Neural cell (in vitro differentiated cells): ENCODE measurements around the gene SH3PXD2A. TPM values are rescaled to one million over a fixed set of nuclear protein-coding genes. Genes with fewer than 3 reads are reported as not detected.

Experiments
- H2AFZ ChIP-seq: fragments of 200-600, 300-800 bp; sonication (generic), shearing (Covaris generic); 2 replicates; pipeline ENCODE4 v1.6.0; 2014; ENCODE audit warnings: low read depth, mild to moderate bottlenecking, antibody characterized with exemption, low read length, moderate library complexity
- H3F3A ChIP-seq: fragments of 200-600 bp; shearing (Covaris generic); 2 replicates; pipeline ENCODE4 v1.6.1; 2016; ENCODE audit warnings: mild to moderate bottlenecking, moderate library complexity, mixed read lengths, antibody characterized with exemption, low read length; ENCODE audit not compliant: insufficient read depth, poor library complexity, severe bottlenecking
- H3K27ac ChIP-seq: fragments of 200-600, 300-800 bp; sonication (generic), shearing (Covaris generic); 2 replicates; pipeline ENCODE4 v1.5.1; 2014; ENCODE audit warnings: mild to moderate bottlenecking, low read length, moderate library complexity
- H3K27me3 ChIP-seq: fragments of 300-800, 200-600 bp; sonication (generic), shearing (Covaris generic); 2 replicates; pipeline ENCODE4 v1.6.0; 2014; ENCODE audit warnings: mild to moderate bottlenecking, low read depth, low read length, moderate library complexity; ENCODE audit not compliant: insufficient read depth
- H3K36me3 ChIP-seq: fragments of 300-800, 200-600 bp; sonication (generic), shearing (Covaris generic); 2 replicates; pipeline ENCODE4 v1.5.1; 2014; ENCODE audit warnings: mild to moderate bottlenecking, antibody characterized with exemption, low read length, moderate library complexity; ENCODE audit not compliant: insufficient read depth
- H3K4me2 ChIP-seq: fragments of 300-800, 200-600 bp; sonication (generic), shearing (Covaris generic); 2 replicates; pipeline ENCODE4 v1.6.0; 2014; ENCODE audit warnings: mild to moderate bottlenecking, low read length
- H3K4me3 ChIP-seq: fragments of 300-800, 200-600 bp; sonication (generic), shearing (Covaris generic); 2 replicates; pipeline ENCODE4 v1.5.1; 2014; ENCODE audit warnings: mild to moderate bottlenecking, low read length, moderate library complexity
- H3K79me2 ChIP-seq: fragments of 200-600 bp; shearing (Covaris generic); replicated peaks from 2 replicates; pipeline ENCODE4 v1.6.0; 2014; ENCODE audit warnings: mild to moderate bottlenecking, low read length, moderate library complexity; ENCODE audit not compliant: insufficient read depth
- H3K9ac ChIP-seq: fragments of 300-800, 200-600 bp; sonication (generic), shearing (Covaris generic); 2 replicates; pipeline ENCODE4 v1.6.1; 2016; ENCODE audit warnings: mild to moderate bottlenecking, low read length, mixed read lengths
- H3K9me2 ChIP-seq: fragments of 200-600 bp; shearing (Covaris generic); 2 replicates; pipeline ENCODE4 v1.6.1; 2016; ENCODE audit warnings: mild to moderate bottlenecking, low read length, mixed read lengths; ENCODE audit not compliant: insufficient read depth
- H3K9me3 ChIP-seq: fragments of 200-600, 300-800 bp; sonication (generic), shearing (Covaris generic); 2 replicates; pipeline ENCODE4 v1.6.1; 2016; ENCODE audit warnings: mild to moderate bottlenecking, mixed run types, low read length, moderate library complexity, mixed read lengths
- H4K20me1 ChIP-seq: fragments of 200-600 bp; shearing (Covaris generic); 2 replicates; pipeline ENCODE4 v1.6.1; 2016; ENCODE audit warnings: mild to moderate bottlenecking, mixed run types; ENCODE audit not compliant: insufficient read depth
- CTCF ChIP-seq: fragments of 450-650 bp; IDR thresholded peaks from 2 replicates; pipeline ENCODE4 v1.5.1; 2014; ENCODE audit warnings: antibody characterized with exemption, mild to moderate bottlenecking, moderate library complexity; ENCODE audit not compliant: poor library complexity, severe bottlenecking
- EP300 ChIP-seq: fragments of 450-650 bp; conservative IDR thresholded peaks from 2 replicates; pipeline ENCODE4 v1.6.1; 2014; ENCODE audit warnings: antibody characterized with exemption, mild to moderate bottlenecking, moderate library complexity; ENCODE audit not compliant: poor library complexity, severe bottlenecking
- EZH2 ChIP-seq: fragments of 200-600, 300-800 bp; shearing (Covaris generic), sonication (generic); IDR thresholded peaks from 2 replicates; pipeline ENCODE4 v1.6.1; 2014; ENCODE audit warnings: antibody characterized with exemption, low read length, borderline replicate concordance, mild to moderate bottlenecking; ENCODE audit not compliant: insufficient read depth, poor library complexity, severe bottlenecking
- MXI1 ChIP-seq: fragments of 450-650 bp; conservative IDR thresholded peaks from 2 replicates; pipeline ENCODE4 v1.6.1; 2014; ENCODE audit warnings: antibody characterized with exemption, mild to moderate bottlenecking; ENCODE audit not compliant: poor library complexity, severe bottlenecking
- POLR2AphosphoS5 ChIP-seq: IDR thresholded peaks from 2 replicates; pipeline ENCODE4 v1.6.1; 2012
- RAD21 ChIP-seq: fragments of 450-650 bp; conservative IDR thresholded peaks from 2 replicates; pipeline ENCODE4 v1.6.1; 2014; ENCODE audit warnings: antibody characterized with exemption, mild to moderate bottlenecking, moderate library complexity
- REST ChIP-seq: IDR thresholded peaks from 2 replicates; pipeline ENCODE4 v1.6.1; 2012; ENCODE audit warnings: borderline replicate concordance
- SMC3 ChIP-seq: fragments of 450-650 bp; conservative IDR thresholded peaks from 2 replicates; pipeline ENCODE4 v1.6.1; 2014; ENCODE audit warnings: antibody characterized with exemption, mild to moderate bottlenecking, moderate library complexity; ENCODE audit not compliant: poor library complexity
- TAF1 ChIP-seq: IDR thresholded peaks from 2 replicates; pipeline ENCODE4 v1.6.1; 2012; ENCODE audit warnings: low read depth
- polyA plus RNA-seq: library from polyadenylated mRNA; depleted of rRNA; stranded (reverse); fragments of >200 nt; gene quantifications from 2 replicates; pipeline ENCODE4 v1.2.3, GENCODE V29; 2014

SH3PXD2A gene
- polyA plus RNA-seq, 1 donor from 2014 or later: 5.2 TPM

GRCh38 chr10:103679096-103679790 lies 176.1 kb downstream of the SH3PXD2A start:
- no peak overlapping the region for H3K4me2 ChIP-seq
- H3K27me3 ChIP-seq: no peaks in the 10 kb centered on the region
- no peak overlapping the region for H3K27ac ChIP-seq
- TF ChIP-seq TAF1 (no peak), EZH2 (no peak), MXI1 (no peak), EP300 (no peak), POLR2AphosphoS5 (no peak), REST (no peak), CTCF (no peak), SMC3 (no peak), RAD21 (no peak)
- no peaks in the 10 kb centered on the region for H3F3A ChIP-seq
- no peaks in the 10 kb centered on the region for H3K9me2 ChIP-seq
- H3K4me3 ChIP-seq: no peak overlapping the region
- H3K9me3 ChIP-seq: no peaks in the 10 kb centered on the region
- no peaks in the 10 kb centered on the region for H3K79me2 ChIP-seq
- no peaks in the 10 kb centered on the region for H4K20me1 ChIP-seq
- H3K36me3 ChIP-seq: no peaks in the 10 kb centered on the region
- no peak overlapping the region for H3K9ac ChIP-seq
- no peak overlapping the region for H2AFZ ChIP-seq

DNA sequence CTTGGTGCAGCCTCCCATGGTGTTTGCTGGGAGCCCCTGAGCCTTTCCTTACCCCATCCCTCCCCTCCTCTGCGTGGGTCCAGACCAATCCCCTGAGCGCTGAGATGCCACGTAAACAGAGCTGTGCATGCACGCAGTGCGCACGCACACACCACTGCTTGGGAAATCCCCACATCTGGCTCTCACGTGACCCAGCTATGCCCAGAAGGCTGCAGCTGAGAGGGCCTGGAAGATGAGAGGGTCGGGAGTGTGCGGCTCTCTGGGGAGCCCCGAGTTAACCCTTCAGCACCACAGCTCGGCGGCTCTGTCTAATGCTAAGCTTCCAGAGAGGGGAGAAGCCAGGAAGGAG lies 177.2 kb downstream of the SH3PXD2A start:
- Histone ChIP-seq H3K36me3 (no peaks in the 10 kb centered on the region), H3K9ac (no peak overlapping the region), H2AFZ (no peak overlapping the region), H3K9me3 (no peaks in the 10 kb centered on the region), H3F3A (no peaks in the 10 kb centered on the region), H3K4me3 (no peak overlapping the region), H4K20me1 (no peaks in the 10 kb centered on the region), H3K79me2 (no peaks in the 10 kb centered on the region), H3K27me3 (no peaks in the 10 kb centered on the region), H3K9me2 (no peaks in the 10 kb centered on the region), H3K4me2 (no peak overlapping the region), H3K27ac (no peak overlapping the region)
- TF ChIP-seq EZH2 (no peak), CTCF (no peak), RAD21 (no peak), EP300 (no peak), TAF1 (no peak), REST (no peak), SMC3 (no peak), POLR2AphosphoS5 (no peak), MXI1 (no peak)
